CD4-positive, alpha-beta T cell treated with Interleukin-4 for 4 hours (primary cell): ENCODE measurements around the gene CNIH1.
"Not testable (repeated sequence)": the region's sequence is repeated elsewhere in the genome, so short reads cannot be mapped to it uniquely, and the experiment has no call there.

ENCODE experiments used
- DNase-seq: peaks from one replicate; pipeline ENCODE4 v3.0.0-alpha.2; 2020

The CNIH1 gene

GRCh38 chr14:54465654-54466053, 24.5 kb upstream of the CNIH1 start:
- no peak for DNase-seq

DNA sequence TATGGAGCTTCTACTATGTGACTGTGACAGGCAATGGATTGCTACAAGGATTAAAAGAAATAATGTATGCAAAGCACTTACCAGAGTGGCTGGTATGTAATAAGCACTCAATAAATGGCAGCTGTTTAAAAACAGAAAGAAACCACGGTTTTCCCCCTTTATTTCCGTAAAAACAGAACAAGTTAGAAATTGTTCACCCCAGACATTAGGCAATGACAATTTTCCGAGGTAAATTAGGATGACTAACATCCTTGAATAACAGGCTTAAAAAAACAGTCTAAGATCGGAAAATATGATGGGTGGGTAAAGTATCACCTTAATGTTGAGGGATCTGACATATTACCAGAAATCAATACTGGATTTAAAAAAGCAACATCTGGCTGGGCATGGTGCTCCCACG, 20.9 kb upstream of the CNIH1 start:
- no peak for DNase-seq

GRCh38 chr14:54459106-54459505, 17.9 kb upstream of the CNIH1 start:
- no peak for DNase-seq

DNA sequence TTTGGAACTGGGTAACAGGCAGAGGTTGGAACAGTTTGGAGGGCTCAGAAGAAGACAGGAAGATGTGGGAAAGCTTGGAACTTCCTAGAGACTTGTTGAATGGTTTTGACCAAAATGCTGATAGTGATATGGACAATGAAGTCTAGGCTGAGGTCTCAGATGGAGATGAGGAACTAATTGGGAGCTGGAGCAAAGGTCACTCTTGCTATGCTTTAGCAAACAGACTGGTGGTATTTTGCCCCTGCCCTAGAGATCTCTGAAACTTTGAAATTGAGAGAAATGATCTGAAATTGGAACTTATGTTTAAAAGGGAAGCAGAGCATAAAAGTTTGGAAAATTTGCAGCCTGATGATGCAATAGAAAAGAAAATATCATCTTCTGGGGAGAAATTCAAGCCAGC, 17.4 kb upstream of the CNIH1 start:
- DNase-seq = not testable (repeated sequence)

DNA sequence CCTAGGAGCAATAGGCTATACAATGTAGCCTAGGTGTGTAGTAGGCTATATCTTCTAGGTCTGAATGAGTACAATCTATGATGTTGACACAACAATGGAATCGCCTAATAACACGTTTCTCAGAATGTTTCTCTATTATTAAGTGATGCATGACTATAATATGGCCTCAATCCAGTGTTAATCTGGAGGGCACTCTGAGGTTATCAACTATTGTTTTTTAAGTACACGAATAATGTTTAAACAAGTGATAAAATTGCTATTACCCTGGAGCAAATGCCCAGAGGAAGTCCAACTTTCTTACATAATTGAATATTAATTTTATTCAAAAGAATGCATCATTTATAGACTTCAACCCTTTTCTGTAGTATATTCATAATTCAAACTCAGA, 16.4 kb upstream of the CNIH1 start:
- no peak for DNase-seq

GRCh38 chr14:54456820-54457608, 15.8 kb upstream of the CNIH1 start:
- not testable (repeated sequence) for DNase-seq

GRCh38 chr14:54455363-54455762, 14.2 kb upstream of the CNIH1 start:
- DNase-seq = no peak

GRCh38 chr14:54453990-54454389, 12.8 kb upstream of the CNIH1 start:
- not testable (repeated sequence) for DNase-seq

DNA sequence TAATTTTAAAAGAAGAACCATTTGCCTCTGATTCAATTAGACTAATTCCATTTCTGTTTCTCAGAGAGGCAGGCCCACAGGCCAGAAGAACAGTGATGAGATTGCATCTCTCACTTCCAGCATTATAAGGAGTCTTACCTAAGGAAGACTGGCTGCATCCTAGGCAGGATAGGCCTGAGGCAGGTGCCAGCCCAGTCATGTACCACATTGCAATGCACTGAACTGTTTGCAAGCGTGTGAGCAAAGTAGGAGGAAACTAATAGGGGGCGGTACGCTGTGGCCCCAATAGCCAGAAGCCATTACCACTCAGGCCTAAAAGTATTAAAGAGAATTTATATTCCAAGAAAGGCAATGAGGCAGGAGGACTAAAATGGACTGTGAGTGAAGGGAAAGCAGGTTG, 12.1 kb upstream of the CNIH1 start:
- no peak for DNase-seq

GRCh38 chr14:54451961-54452360, 10.8 kb upstream of the CNIH1 start:
- DNase-seq = no peak

GRCh38 chr14:54451121-54451601, 10.0 kb upstream of the CNIH1 start:
- DNase-seq = no peak

DNA sequence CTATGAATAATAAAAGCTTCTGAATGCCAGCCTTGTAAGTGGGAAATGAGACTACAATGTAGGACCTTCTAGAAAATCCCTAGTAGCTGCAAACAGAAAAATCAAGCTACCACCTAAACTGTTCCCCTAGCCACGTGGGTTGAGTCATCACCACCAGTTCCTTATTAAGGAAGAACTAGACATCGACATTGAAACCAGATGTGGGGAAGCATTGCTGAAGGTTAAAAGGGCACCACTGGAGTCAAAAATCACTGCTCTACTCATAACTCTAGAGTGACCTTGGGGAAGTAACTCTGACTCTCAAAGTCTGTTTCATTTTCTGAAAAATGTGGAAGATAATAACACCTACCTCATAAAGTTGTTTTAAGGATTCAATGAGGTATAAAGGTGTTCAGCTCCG, 9.4 kb upstream of the CNIH1 start:
- DNase-seq = peak; percentile 15

GRCh38 chr14:54447231-54447692, 6.1 kb upstream of the CNIH1 start:
- DNase-seq = peak; percentile 8

GRCh38 chr14:54446161-54446693, 5.1 kb upstream of the CNIH1 start:
- DNase-seq = no peak

DNA sequence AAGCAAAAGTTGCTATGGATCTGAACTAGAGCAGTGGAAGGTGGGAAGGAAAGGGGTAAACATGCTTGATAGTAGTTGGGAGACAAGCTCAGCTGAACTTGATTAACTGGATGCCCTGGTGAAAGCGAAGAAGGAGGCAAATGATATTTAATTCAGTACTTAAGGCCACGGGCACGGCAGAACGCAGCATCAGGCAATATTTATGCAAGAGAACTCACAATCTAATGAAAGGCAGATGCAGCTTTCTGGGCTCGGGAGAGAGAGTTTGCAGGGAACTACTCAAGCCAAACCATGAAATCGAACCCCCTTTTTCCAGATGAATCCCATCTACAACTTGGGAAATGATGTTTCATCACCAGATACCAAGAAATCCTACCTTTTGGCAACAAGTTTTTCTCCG, 3.5 kb upstream of the CNIH1 start:
- no peak for DNase-seq

- DNase-seq = no peak
Measured at GRCh38 chr14:54443981-54444380, 2.8 kb upstream of the CNIH1 start.

DNA sequence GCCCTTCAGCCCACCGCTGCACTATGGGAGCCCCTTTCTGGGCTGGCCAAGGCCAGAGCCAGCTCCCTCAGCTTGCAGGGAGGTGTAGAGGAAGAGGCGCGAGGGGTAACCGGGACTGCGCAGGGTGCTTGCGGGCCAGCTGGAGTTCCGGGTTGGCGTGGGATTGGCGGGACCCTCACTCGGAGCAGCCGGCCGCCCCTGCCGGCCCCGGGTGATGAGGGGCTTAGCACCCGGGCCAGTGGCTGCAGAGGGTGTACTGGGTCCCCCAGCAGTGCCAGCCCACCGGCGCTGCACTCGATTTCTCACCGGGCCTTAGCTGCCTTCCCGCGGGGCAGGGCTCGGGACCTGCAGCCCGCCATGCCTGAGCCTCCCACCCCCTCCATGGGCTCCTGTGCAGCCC, 1.8 kb upstream of the CNIH1 start:
- not testable (repeated sequence) for DNase-seq

GRCh38 chr14:54440476-54440872, 700 bp downstream of the CNIH1 start:
- DNase-seq = no peak

GRCh38 chr14:54440037-54440436, 1.1 kb downstream of the CNIH1 start:
- no peak for DNase-seq

GRCh38 chr14:54438703-54439102, 2.5 kb downstream of the CNIH1 start:
- DNase-seq = no peak

GRCh38 chr14:54437954-54438353, 3.2 kb downstream of the CNIH1 start:
- DNase-seq = not testable (repeated sequence)

GRCh38 chr14:54435500-54435981, 5.6 kb downstream of the CNIH1 start:
- DNase-seq = peak; percentile 61

GRCh38 chr14:54428527-54428926, 12.6 kb downstream of the CNIH1 start:
- no peak for DNase-seq

DNA sequence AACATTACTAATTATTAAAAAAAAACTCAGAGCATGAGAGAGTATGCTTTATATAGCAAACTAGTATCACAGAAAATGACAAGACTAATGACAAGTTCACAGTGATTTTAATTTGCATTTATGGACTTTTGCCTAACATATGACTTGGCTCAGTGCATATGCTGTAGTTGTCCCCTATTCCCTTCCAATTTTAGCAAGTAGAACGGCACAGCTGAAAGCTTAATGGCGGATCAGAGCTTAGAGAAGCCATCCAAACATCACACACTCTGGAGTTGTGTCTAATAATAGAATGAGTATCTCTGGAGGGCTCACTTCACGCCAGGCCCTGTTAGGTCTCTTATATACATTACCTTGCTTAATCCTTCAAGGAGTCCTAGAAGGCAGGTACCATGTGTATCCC, 13.3 kb downstream of the CNIH1 start:
- DNase-seq = no peak
